Measurements from ENCODE around the gene ROR1.

ROR1 gene

GRCh38 chr1:63829349-63830327, 55.8 kb downstream of the ROR1 start:
- peaks cover 6% of the 10 kb centered on the region for H3K27me3 Mint-ChIP-seq
- no peak for DNase-seq (ENCODE audit: low spot score in 2 of 2)
- no peak overlapping the region for H3K4me3 Mint-ChIP-seq
- ATAC-seq (ENCODE audit: low read depth) = no peak
- H3K36me3 Mint-ChIP-seq = no peaks in the 10 kb centered on the region
- H3K27ac Mint-ChIP-seq = no peak overlapping the region
- H3K4me1 Mint-ChIP-seq = peaks cover 20% of the 10 kb centered on the region
- H3K9me3 Mint-ChIP-seq = no peaks in the 10 kb centered on the region

GRCh38 chr1:63831409-63831808, 57.6 kb downstream of the ROR1 start:
- no peak overlapping the region for H3K4me3 Mint-ChIP-seq
- DNase-seq (ENCODE audit: low spot score in 2 of 2) (no peak), ATAC-seq (ENCODE audit: low read depth) (peak; percentile 15)
- no peaks in the 10 kb centered on the region for H3K9me3 Mint-ChIP-seq
- no peaks in the 10 kb centered on the region for H3K36me3 Mint-ChIP-seq
- peaks cover 6% of the 10 kb centered on the region for H3K27me3 Mint-ChIP-seq
- no peak overlapping the region for H3K27ac Mint-ChIP-seq
- H3K4me1 Mint-ChIP-seq = peaks cover 20% of the 10 kb centered on the region

GRCh38 chr1:63833363-63834119, 59.7 kb downstream of the ROR1 start:
- DNase-seq (ENCODE audit: low spot score in 2 of 2) (no peak), ATAC-seq (ENCODE audit: low read depth) (no peak)
- peaks cover 19% of the 10 kb centered on the region for H3K4me1 Mint-ChIP-seq
- H3K4me3 Mint-ChIP-seq = no peak overlapping the region
- no peak overlapping the region for H3K27ac Mint-ChIP-seq
- no peaks in the 10 kb centered on the region for H3K36me3 Mint-ChIP-seq
- no peaks in the 10 kb centered on the region for H3K9me3 Mint-ChIP-seq
- peaks cover 6% of the 10 kb centered on the region for H3K27me3 Mint-ChIP-seq

GRCh38 chr1:63835128-63835527, 61.3 kb downstream of the ROR1 start:
- DNase-seq (ENCODE audit: low spot score in 2 of 2) (no peak), ATAC-seq (ENCODE audit: low read depth) (no peak)
- peaks cover 2% of the 10 kb centered on the region for H3K27me3 Mint-ChIP-seq
- H3K36me3 Mint-ChIP-seq = no peaks in the 10 kb centered on the region
- H3K9me3 Mint-ChIP-seq = no peaks in the 10 kb centered on the region
- H3K27ac Mint-ChIP-seq = no peak overlapping the region
- H3K4me1 Mint-ChIP-seq = peaks cover 11% of the 10 kb centered on the region
- H3K4me3 Mint-ChIP-seq = no peak overlapping the region

DNA sequence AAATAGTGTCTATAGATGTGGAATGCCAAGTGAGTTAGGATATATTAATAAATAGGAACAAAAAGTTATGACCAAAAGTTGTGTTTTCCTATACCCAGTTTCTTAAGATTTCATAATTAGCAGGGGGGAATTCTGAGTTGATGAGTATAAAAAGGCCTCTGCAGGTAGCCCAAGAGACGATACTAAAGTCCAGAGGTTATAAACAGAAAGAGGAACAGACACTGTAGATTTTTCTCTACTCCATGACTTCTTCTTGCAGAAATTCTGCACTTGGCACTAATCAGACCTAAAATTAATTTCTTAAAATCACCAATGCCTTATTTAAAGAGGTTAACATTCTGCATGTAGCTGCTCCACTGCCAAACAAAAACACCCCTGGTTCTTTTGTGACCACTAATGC, 62.6 kb downstream of the ROR1 start:
- H3K4me1 Mint-ChIP-seq = peaks cover 11% of the 10 kb centered on the region
- no peaks in the 10 kb centered on the region for H3K36me3 Mint-ChIP-seq
- H3K27ac Mint-ChIP-seq = peak overlapping the region; percentile 22
- DNase-seq (ENCODE audit: low spot score in 2 of 2) (no peak), ATAC-seq (ENCODE audit: low read depth) (no peak)
- H3K4me3 Mint-ChIP-seq = no peak overlapping the region
- peaks cover 2% of the 10 kb centered on the region for H3K27me3 Mint-ChIP-seq
- H3K9me3 Mint-ChIP-seq = no peaks in the 10 kb centered on the region

GRCh38 chr1:63836830-63837229, 63.0 kb downstream of the ROR1 start:
- Mint-ChIP-seq H3K4me3 (no peak overlapping the region), H3K36me3 (no peaks in the 10 kb centered on the region), H3K9me3 (no peaks in the 10 kb centered on the region), H3K27me3 (peaks cover 2% of the 10 kb centered on the region), H3K27ac (peak overlapping the region; percentile 22), H3K4me1 (peaks cover 9% of the 10 kb centered on the region)
- no peak for DNase-seq (ENCODE audit: low spot score in 2 of 2)
- peak; percentile 17 for ATAC-seq (ENCODE audit: low read depth)

DNA sequence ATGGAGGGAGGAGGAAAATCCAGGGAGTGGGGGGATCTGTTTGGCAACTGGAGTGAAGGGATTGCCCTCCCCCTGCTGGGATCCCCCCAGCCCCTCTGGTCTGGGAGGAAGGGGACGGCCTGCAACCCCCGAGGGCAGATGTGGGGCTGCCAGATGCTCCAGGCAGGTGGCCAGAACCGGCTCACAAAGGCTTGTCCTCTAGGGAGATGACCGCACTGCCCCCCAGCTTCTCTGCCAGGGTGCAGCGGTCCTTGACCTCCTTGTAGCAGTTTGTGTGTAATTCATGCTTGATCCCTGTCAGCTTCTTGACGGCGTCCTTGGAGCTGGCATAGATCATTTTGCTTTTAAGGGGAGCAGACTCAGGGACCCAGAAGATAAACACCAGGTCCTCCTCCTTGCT, 69.2 kb downstream of the ROR1 start:
- DNase-seq (ENCODE audit: low spot score in 2 of 2) (no peak), ATAC-seq (ENCODE audit: low read depth) (no peak)
- H3K9me3 Mint-ChIP-seq = no peaks in the 10 kb centered on the region
- no peak overlapping the region for H3K27ac Mint-ChIP-seq
- no peak overlapping the region for H3K4me3 Mint-ChIP-seq
- H3K36me3 Mint-ChIP-seq = no peaks in the 10 kb centered on the region
- H3K27me3 Mint-ChIP-seq = peaks cover 9% of the 10 kb centered on the region
- H3K4me1 Mint-ChIP-seq = no peaks in the 10 kb centered on the region

DNA sequence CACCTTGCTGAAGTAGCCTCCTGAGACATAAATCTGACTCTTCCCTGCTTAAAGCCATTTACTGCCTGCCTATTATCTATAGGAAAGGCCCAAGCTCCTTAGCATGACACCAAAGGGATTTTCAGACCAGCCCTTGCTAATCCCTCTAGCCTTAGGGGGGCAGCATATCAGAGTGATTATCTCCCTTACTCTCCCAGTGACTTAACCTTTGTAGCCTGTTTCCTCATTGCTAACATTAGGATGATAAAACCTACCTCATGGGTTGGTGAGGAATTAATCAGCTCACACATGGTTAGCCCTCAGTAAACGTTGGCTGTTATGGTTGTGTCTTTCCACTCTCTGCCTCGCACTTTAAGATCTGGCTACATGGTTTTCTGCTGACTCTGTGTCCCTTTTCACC, 70.1 kb downstream of the ROR1 start:
- no peak for DNase-seq (ENCODE audit: low spot score in 2 of 2)
- Mint-ChIP-seq H3K36me3 (no peaks in the 10 kb centered on the region), H3K9me3 (no peaks in the 10 kb centered on the region), H3K4me1 (no peaks in the 10 kb centered on the region), H3K27me3 (peaks cover 9% of the 10 kb centered on the region), H3K4me3 (no peak overlapping the region), H3K27ac (no peak overlapping the region)
- no peak for ATAC-seq (ENCODE audit: low read depth)

GRCh38 chr1:63845346-63845745, 71.5 kb downstream of the ROR1 start:
- DNase-seq (ENCODE audit: low spot score in 2 of 2) = no peak
- no peaks in the 10 kb centered on the region for H3K4me1 Mint-ChIP-seq
- no peak for ATAC-seq (ENCODE audit: low read depth)
- no peaks in the 10 kb centered on the region for H3K36me3 Mint-ChIP-seq
- H3K4me3 Mint-ChIP-seq = no peak overlapping the region
- peaks cover 9% of the 10 kb centered on the region for H3K27me3 Mint-ChIP-seq
- no peaks in the 10 kb centered on the region for H3K9me3 Mint-ChIP-seq
- no peak overlapping the region for H3K27ac Mint-ChIP-seq

DNA sequence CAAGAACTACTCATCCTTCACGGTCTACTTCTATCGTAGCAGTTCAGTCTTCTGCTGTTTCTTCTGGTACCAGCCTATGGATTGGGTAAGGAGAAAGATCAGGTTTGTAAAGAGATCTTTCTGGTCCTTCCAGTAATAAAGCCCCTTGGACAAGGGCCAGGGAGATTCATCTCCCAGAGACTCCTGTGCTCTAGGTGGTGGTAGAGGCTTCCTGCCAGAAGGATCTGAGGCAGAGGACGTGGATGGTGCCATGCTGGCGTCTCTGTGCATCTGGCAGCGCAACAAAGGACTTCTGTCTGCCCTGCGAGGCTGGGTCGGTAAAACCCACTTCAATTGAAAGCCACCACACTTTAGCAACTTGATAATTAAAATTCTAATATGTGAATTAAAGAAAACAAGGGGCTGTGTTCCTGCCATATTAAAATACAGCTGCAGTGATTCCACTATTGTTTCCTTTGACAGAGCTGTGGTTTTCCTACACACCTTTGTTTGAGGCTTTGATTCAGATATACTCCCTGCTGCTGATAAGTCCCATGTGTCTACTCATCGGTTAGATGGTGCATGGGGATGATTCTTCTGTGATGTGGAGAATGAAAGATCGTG, 73.6 kb downstream of the ROR1 start:
- no peak for ATAC-seq (ENCODE audit: low read depth)
- DNase-seq (ENCODE audit: low spot score in 2 of 2) = no peak
- peaks cover 11% of the 10 kb centered on the region for H3K27me3 Mint-ChIP-seq
- no peaks in the 10 kb centered on the region for H3K9me3 Mint-ChIP-seq
- H3K4me1 Mint-ChIP-seq = no peaks in the 10 kb centered on the region
- H3K4me3 Mint-ChIP-seq = no peak overlapping the region
- H3K27ac Mint-ChIP-seq = no peak overlapping the region
- no peaks in the 10 kb centered on the region for H3K36me3 Mint-ChIP-seq

DNA sequence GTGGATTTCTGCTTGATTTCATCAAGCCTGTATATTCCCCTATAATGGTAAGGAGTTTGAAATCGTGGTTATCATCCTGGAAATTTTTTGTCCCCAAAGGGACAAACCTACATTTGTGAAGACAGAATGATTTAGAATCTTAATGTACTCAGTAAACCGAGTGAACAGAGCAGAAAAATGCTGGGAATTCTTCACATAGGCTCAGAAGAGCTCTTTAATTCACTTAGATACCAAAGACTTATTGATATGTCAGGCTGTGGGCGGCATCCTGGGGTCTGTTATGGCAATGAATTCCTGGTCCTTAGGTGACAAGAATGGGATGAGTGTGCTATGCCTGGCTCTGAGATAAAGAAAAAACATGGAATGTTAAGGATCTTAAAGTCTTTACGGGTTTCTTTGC, 74.9 kb downstream of the ROR1 start:
- ATAC-seq (ENCODE audit: low read depth) = no peak
- Mint-ChIP-seq H3K4me3 (no peak overlapping the region), H3K27me3 (peaks cover 9% of the 10 kb centered on the region), H3K27ac (no peak overlapping the region), H3K36me3 (no peaks in the 10 kb centered on the region), H3K4me1 (no peaks in the 10 kb centered on the region), H3K9me3 (no peaks in the 10 kb centered on the region)
- DNase-seq (ENCODE audit: low spot score in 2 of 2) = no peak

DNA sequence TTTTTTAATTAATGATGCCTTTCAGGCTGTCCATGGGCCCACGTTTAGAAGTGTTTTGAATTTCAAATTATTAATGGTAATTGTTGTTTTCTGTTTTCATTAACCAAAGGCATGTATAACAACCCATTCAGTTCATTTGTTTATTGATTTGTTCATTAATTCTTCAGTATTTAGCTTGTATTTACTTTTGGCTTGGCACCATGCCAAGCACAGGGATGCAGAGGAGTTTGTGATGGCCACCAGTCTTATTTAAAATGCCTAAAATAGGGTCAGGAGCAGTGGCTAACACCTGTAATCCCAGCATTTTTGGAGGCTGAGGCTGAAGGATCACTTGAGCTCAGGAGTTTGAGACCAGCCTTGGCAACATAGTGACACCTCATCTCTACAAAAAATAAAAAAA, 75.3 kb downstream of the ROR1 start:
- H3K27ac Mint-ChIP-seq = no peak overlapping the region
- no peaks in the 10 kb centered on the region for H3K9me3 Mint-ChIP-seq
- no peak for ATAC-seq (ENCODE audit: low read depth)
- no peak for DNase-seq (ENCODE audit: low spot score in 2 of 2)
- H3K4me3 Mint-ChIP-seq = no peak overlapping the region
- H3K4me1 Mint-ChIP-seq = no peaks in the 10 kb centered on the region
- no peaks in the 10 kb centered on the region for H3K36me3 Mint-ChIP-seq
- peaks cover 7% of the 10 kb centered on the region for H3K27me3 Mint-ChIP-seq

DNA sequence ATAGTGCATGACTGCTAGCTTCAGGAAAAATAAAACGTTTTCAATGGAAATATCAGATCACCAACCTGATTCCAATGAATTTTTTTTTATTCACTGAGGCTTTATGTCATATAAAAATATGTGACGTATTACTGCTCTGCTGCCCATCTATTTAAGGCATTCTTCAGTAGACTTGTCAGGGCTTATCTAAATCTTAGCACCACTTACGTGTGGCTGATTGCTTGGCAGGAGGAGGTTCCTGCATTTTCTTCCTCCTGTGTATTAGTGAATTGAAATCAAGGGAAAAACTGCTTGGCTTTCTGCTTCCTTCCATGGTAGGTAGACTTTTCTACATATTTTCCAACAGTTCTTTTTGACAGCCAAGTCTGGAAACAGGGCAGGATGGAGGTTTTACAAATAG, 80.3 kb downstream of the ROR1 start:
- no peak for ATAC-seq (ENCODE audit: low read depth)
- Mint-ChIP-seq H3K9me3 (peaks cover 5% of the 10 kb centered on the region), H3K27me3 (peaks cover 5% of the 10 kb centered on the region), H3K27ac (no peak overlapping the region), H3K4me1 (no peaks in the 10 kb centered on the region), H3K36me3 (peaks cover 1% of the 10 kb centered on the region), H3K4me3 (no peak overlapping the region)
- no peak for DNase-seq (ENCODE audit: low spot score in 2 of 2)

DNA sequence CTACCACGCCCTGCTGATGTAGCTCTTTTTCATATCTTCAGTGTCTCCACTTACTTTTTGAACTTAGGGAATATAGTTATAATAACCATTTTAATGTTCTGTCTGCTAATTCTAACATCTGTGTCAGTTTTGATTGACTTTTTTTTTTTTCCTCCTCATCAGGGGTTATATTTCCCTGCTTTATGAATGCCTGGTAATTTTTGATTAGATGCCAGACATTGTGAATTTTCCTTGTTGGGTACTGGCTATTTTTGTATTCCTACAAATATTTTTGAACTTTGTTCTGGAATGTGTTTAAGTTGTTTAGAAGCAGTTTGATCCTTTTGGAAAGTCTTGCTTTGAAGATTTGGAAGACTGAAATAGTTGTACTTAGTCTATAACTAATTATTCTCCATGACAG, 82.1 kb downstream of the ROR1 start:
- Mint-ChIP-seq H3K9me3 (peaks cover 5% of the 10 kb centered on the region), H3K27me3 (peaks cover 5% of the 10 kb centered on the region), H3K4me1 (no peaks in the 10 kb centered on the region), H3K36me3 (peaks cover 1% of the 10 kb centered on the region), H3K27ac (no peak overlapping the region), H3K4me3 (no peak overlapping the region)
- DNase-seq (ENCODE audit: low spot score in 2 of 2) = no peak
- ATAC-seq (ENCODE audit: low read depth) = no peak

All from memory B cell (primary cell).